ENCODE data around the gene PXDC1. TPM values are rescaled to one million over a fixed set of nuclear protein-coding genes. Genes with fewer than 3 reads are reported as not detected.
A peak's percentile ranks its signal among the peaks of the same experiment; 100 is the strongest.

PXDC1 gene
- total RNA-seq, 1 donor: 144 TPM

- peaks cover 33% of the 10 kb centered on the region for H3K4me1 ChIP-seq (ENCODE audit: insufficient read depth, low read length)
These were observed 13.7 kb downstream of the PXDC1 start for GRCh38 chr6:3737831-3738210.

GRCh38 chr6:3737149-3737830, 14.2 kb downstream of the PXDC1 start:
- TF ChIP-seq CTCF (IDR thresholded peaks at IDR 0.05; ENCODE audit: extremely low read depth, low read depth, low read length): no peak
- Histone ChIP-seq H3K36me3 (ENCODE audit: insufficient read depth, low read length) (peaks cover 83% of the 10 kb centered on the region), H3K4me1 (ENCODE audit: insufficient read depth, low read length) (peaks cover 34% of the 10 kb centered on the region), H3K4me2 (ENCODE audit: insufficient read depth, low read length) (no peak overlapping the region), H4K20me1 (ENCODE audit: insufficient read depth, low read length) (peaks cover 99% of the 10 kb centered on the region), H3K4me3 (ENCODE audit: insufficient read depth, low read length) (no peak overlapping the region), H3K27ac (ENCODE audit: low read depth, low read length) (no peak overlapping the region), H3K27me3 (ENCODE audit: insufficient read depth, low read length) (no peaks in the 10 kb centered on the region), H3K9me3 (ENCODE audit: low read depth, low read length) (no peaks in the 10 kb centered on the region), H2AFZ (ENCODE audit: low read length) (no peak overlapping the region), H3K79me2 (ENCODE audit: insufficient read depth, low read length) (peaks cover 100% of the 10 kb centered on the region)
- no peak for DNase-seq (ENCODE audit: insufficient read length, low spot score, missing footprints)

More at GRCh38 chr6:3737831-3738210, 13.7 kb downstream of the PXDC1 start:
- H3K36me3 ChIP-seq (ENCODE audit: insufficient read depth, low read length): peaks cover 80% of the 10 kb centered on the region
- H2AFZ ChIP-seq (ENCODE audit: low read length): no peak overlapping the region
- peaks cover 98% of the 10 kb centered on the region for H4K20me1 ChIP-seq (ENCODE audit: insufficient read depth, low read length)
- peak; percentile 22 for DNase-seq (ENCODE audit: insufficient read length, low spot score, missing footprints)
- H3K9me3 ChIP-seq (ENCODE audit: low read depth, low read length): no peaks in the 10 kb centered on the region
- TF ChIP-seq CTCF (IDR thresholded peaks at IDR 0.05; ENCODE audit: extremely low read depth, low read depth, low read length): no peak
- peak overlapping the region; percentile 43 for H3K27ac ChIP-seq (ENCODE audit: low read depth, low read length)
- H3K79me2 ChIP-seq (ENCODE audit: insufficient read depth, low read length): peaks cover 100% of the 10 kb centered on the region
- H3K4me3 ChIP-seq (ENCODE audit: insufficient read depth, low read length): no peak overlapping the region
- no peaks in the 10 kb centered on the region for H3K27me3 ChIP-seq (ENCODE audit: insufficient read depth, low read length)
- no peak overlapping the region for H3K4me2 ChIP-seq (ENCODE audit: insufficient read depth, low read length)

GRCh38 chr6:3735029-3735605, 16.4 kb downstream of the PXDC1 start:
- H3K79me2 ChIP-seq (ENCODE audit: insufficient read depth, low read length): peaks cover 100% of the 10 kb centered on the region
- no peak for TF ChIP-seq CTCF (IDR thresholded peaks at IDR 0.05; ENCODE audit: extremely low read depth, low read depth, low read length)
- H3K4me2 ChIP-seq (ENCODE audit: insufficient read depth, low read length): no peak overlapping the region
- H4K20me1 ChIP-seq (ENCODE audit: insufficient read depth, low read length): peaks cover 98% of the 10 kb centered on the region
- H3K27me3 ChIP-seq (ENCODE audit: insufficient read depth, low read length): no peaks in the 10 kb centered on the region
- no peak for DNase-seq (ENCODE audit: insufficient read length, low spot score, missing footprints)
- H3K4me1 ChIP-seq (ENCODE audit: insufficient read depth, low read length): peaks cover 33% of the 10 kb centered on the region
- H3K9me3 ChIP-seq (ENCODE audit: low read depth, low read length): no peaks in the 10 kb centered on the region
- no peak overlapping the region for H3K27ac ChIP-seq (ENCODE audit: low read depth, low read length)
- peaks cover 87% of the 10 kb centered on the region for H3K36me3 ChIP-seq (ENCODE audit: insufficient read depth, low read length)
- H3K4me3 ChIP-seq (ENCODE audit: insufficient read depth, low read length): no peak overlapping the region
- no peak overlapping the region for H2AFZ ChIP-seq (ENCODE audit: low read length)

GRCh38 chr6:3734023-3734422, 17.5 kb downstream of the PXDC1 start:
- Histone ChIP-seq H3K27me3 (ENCODE audit: insufficient read depth, low read length) (no peaks in the 10 kb centered on the region), H3K79me2 (ENCODE audit: insufficient read depth, low read length) (peaks cover 100% of the 10 kb centered on the region), H4K20me1 (ENCODE audit: insufficient read depth, low read length) (peaks cover 98% of the 10 kb centered on the region), H3K9me3 (ENCODE audit: low read depth, low read length) (no peaks in the 10 kb centered on the region), H3K36me3 (ENCODE audit: insufficient read depth, low read length) (peaks cover 97% of the 10 kb centered on the region), H3K4me2 (ENCODE audit: insufficient read depth, low read length) (no peak overlapping the region), H2AFZ (ENCODE audit: low read length) (no peak overlapping the region), H3K4me1 (ENCODE audit: insufficient read depth, low read length) (peaks cover 22% of the 10 kb centered on the region), H3K27ac (ENCODE audit: low read depth, low read length) (peak overlapping the region; percentile 16), H3K4me3 (ENCODE audit: insufficient read depth, low read length) (no peak overlapping the region)
- no peak for DNase-seq (ENCODE audit: insufficient read length, low spot score, missing footprints)
- no peak for TF ChIP-seq CTCF (IDR thresholded peaks at IDR 0.05; ENCODE audit: extremely low read depth, low read depth, low read length)
